ENCODE data around the gene ZNF385B. TPM values are rescaled to one million over a fixed set of nuclear protein-coding genes. Genes with fewer than 3 reads are reported as not detected.

Gene ZNF385B
- total RNA-seq (ENCODE audit: low replicate concordance): 1.1 and 1.9 TPM in 2 replicates
- long read RNA-seq: 0 reads

DNA sequence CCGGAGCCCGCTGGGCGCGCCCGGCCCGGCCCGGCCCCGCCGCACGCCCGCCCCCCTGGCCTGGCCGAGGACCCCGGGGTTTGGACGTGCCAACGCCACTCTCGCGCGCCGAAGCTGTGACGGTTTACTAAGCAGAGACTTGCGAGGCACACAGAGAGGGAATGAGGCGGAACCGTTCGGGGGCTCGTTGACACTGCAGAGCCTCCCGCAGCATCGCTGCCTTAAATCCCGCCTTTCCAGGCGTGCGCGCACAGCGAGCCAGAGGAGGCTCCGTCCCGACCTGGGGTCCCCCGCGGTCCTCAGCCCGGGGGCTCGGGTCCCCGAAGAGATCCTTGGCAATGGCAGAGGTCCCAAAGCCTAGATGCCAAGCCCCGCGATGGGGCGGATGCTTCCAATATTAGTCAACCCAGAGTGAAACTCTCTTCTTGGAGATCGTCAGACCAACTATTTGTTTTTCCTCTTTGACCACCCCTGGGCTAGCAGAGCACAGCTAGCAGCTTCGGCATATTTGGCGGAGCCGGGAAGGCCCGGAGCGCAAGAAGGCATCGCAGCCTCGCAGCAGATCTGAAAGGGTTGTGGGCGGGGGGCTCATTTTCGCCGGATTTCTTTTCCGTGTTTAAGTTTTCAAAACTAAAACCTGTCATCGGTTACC, at the start of gene ZNF385B:
Gene ZNF385B, minus strand, starts transcription at position 197 of the 652 bp plus-strand sequence.
- H3K27ac Mint-ChIP-seq: no peak within 1 kb of the TSS
- TF ChIP-seq CTCF (conservative IDR thresholded peaks at IDR 0.05): no peak
- DNase-seq (ENCODE audit: extremely low spot score, unreplicated experiment): peak; percentile 70
- H3K4me1 Mint-ChIP-seq (ENCODE audit: unreplicated experiment): peaks cover 5% of the 10 kb centered on the region
- H3K4me3 Mint-ChIP-seq: peak within 1 kb of the TSS; percentile 86
- H3K27me3 Mint-ChIP-seq: peaks cover 87% of the 10 kb centered on the region
- no peaks in the 10 kb centered on the region for H3K9me3 Mint-ChIP-seq
- H3K36me3 Mint-ChIP-seq: no peaks in the 10 kb centered on the region

DNA sequence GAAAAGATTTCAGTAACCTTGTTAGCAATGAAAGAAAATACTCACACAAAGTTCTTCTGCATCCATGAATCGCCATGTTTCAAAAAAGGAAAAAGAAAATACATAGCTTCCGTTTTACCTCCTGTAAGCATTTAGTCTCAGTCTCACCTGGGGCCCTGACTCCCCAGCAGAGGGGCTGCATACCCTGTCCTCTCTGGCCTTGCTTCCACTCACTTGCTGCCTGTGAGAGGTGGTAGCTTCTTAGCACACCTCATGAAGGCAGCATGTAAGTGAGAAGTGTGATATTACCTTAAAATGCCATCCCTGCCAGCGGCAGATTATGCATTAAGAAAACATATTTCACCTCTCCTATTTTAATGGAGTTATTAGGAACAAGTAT, 49.3 kb upstream of the ZNF385B start:
- no peak for DNase-seq (ENCODE audit: extremely low spot score, unreplicated experiment)
- no peak for TF ChIP-seq CTCF (conservative IDR thresholded peaks at IDR 0.05)
- Mint-ChIP-seq H3K4me3 (no peak overlapping the region), H3K27ac (no peak overlapping the region), H3K9me3 (no peaks in the 10 kb centered on the region), H3K4me1 (ENCODE audit: unreplicated experiment) (no peaks in the 10 kb centered on the region), H3K36me3 (no peaks in the 10 kb centered on the region), H3K27me3 (no peaks in the 10 kb centered on the region)

GRCh38 chr2:179909845-179910734, 48.7 kb upstream of the ZNF385B start:
- Mint-ChIP-seq H3K4me1 (ENCODE audit: unreplicated experiment) (no peaks in the 10 kb centered on the region), H3K9me3 (no peaks in the 10 kb centered on the region), H3K4me3 (no peak overlapping the region), H3K36me3 (no peaks in the 10 kb centered on the region), H3K27me3 (no peaks in the 10 kb centered on the region), H3K27ac (no peak overlapping the region)
- no peak for TF ChIP-seq CTCF (conservative IDR thresholded peaks at IDR 0.05)
- DNase-seq (ENCODE audit: extremely low spot score, unreplicated experiment): no peak

GRCh38 chr2:179900655-179901054, 39.2 kb upstream of the ZNF385B start:
- no peak for TF ChIP-seq CTCF (conservative IDR thresholded peaks at IDR 0.05)
- Mint-ChIP-seq H3K27me3 (no peaks in the 10 kb centered on the region), H3K4me1 (ENCODE audit: unreplicated experiment) (no peaks in the 10 kb centered on the region), H3K9me3 (no peaks in the 10 kb centered on the region), H3K4me3 (no peak overlapping the region), H3K36me3 (no peaks in the 10 kb centered on the region), H3K27ac (no peak overlapping the region)
- no peak for DNase-seq (ENCODE audit: extremely low spot score, unreplicated experiment)

- DNase-seq (ENCODE audit: extremely low spot score, unreplicated experiment): no peak
- Mint-ChIP-seq H3K4me1 (ENCODE audit: unreplicated experiment) (no peaks in the 10 kb centered on the region), H3K27me3 (no peaks in the 10 kb centered on the region), H3K4me3 (no peak overlapping the region), H3K27ac (no peak overlapping the region), H3K36me3 (no peaks in the 10 kb centered on the region), H3K9me3 (no peaks in the 10 kb centered on the region)
- no peak for TF ChIP-seq CTCF (conservative IDR thresholded peaks at IDR 0.05)
These were observed 38.3 kb upstream of the ZNF385B start for GRCh38 chr2:179899666-179900065.

Data from type B pancreatic cell (in vitro differentiated cells).